ENCODE measurements around the gene E2F1.

DNA sequence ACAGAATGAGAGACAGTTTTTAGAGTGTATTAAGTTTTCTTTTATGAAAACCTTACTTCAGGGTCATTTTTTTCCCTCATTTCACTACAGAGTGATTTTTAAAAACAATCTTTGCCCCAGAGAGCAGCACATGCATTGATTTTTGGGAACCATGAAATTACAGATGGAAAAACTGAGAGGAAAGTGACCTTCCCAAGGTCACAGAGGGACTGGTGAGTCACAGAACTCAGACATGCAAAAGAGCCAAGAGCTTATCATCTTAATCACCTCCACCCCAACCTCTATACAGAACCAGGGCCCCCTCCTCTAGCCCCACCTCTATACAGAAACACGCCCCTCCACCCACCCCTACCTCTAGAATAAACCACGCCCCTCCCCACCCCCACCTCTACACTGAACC, 23.2 kb upstream of the E2F1 start:
- TF ChIP-seq, protein P1, sequence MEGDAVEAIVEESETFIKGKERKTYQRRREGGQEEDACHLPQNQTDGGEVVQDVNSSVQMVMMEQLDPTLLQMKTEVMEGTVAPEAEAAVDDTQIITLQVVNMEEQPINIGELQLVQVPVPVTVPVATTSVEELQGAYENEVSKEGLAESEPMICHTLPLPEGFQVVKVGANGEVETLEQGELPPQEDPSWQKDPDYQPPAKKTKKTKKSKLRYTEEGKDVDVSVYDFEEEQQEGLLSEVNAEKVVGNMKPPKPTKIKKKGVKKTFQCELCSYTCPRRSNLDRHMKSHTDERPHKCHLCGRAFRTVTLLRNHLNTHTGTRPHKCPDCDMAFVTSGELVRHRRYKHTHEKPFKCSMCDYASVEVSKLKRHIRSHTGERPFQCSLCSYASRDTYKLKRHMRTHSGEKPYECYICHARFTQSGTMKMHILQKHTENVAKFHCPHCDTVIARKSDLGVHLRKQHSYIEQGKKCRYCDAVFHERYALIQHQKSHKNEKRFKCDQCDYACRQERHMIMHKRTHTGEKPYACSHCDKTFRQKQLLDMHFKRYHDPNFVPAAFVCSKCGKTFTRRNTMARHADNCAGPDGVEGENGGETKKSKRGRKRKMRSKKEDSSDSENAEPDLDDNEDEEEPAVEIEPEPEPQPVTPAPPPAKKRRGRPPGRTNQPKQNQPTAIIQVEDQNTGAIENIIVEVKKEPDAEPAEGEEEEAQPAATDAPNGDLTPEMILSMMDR (IDR thresholded peaks at IDR 0.05): no peak
- TF ChIP-seq EP300 (IDR thresholded peaks at IDR 0.05) (no peak), POLR2A (IDR thresholded peaks at IDR 0.05) (no peak)

All from tibial nerve (tissue), 4 donors.